ENCODE measurements around the gene UBR2. TPM values are rescaled to one million over a fixed set of nuclear protein-coding genes. Genes with fewer than 3 reads are reported as not detected.
"Not testable (repeated sequence)": the region's sequence is repeated elsewhere in the genome, so short reads cannot be mapped to it uniquely, and the experiment has no call there.

The UBR2 gene
- polyA plus RNA-seq, 4 donors: 20.7 to 31.7 (median 28.8) TPM

- no peak for DNase-seq (ENCODE audit: low read depth in 4 of 4, low spot score in 3 of 4)
These were observed 51.7 kb downstream of the UBR2 start for GRCh38 chr6:42615518-42615917.

DNA sequence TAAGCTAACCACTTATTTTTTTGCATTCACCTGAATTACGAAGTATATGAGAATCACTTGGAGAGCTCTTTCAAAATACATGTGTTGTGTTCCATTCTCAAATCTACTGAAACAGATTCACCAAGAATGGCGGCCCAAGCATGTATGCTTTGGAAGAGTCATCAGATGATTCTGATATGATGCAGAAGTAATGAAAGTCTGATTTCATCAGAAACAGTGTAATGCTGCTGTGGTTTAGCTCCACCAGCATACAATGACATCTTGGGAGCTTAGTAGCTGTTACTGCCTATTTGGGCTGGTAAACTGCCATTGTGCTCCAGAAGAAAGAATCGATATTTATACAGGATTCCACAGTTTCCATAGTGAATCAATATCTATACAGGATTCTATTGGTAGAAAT is 52.9 kb downstream of the UBR2 start:
- no peak for DNase-seq (ENCODE audit: low read depth in 4 of 4, low spot score in 3 of 4)

GRCh38 chr6:42618105-42618504 is 54.3 kb downstream of the UBR2 start:
- DNase-seq (ENCODE audit: low read depth in 4 of 4, low spot score in 3 of 4): no peak

DNA sequence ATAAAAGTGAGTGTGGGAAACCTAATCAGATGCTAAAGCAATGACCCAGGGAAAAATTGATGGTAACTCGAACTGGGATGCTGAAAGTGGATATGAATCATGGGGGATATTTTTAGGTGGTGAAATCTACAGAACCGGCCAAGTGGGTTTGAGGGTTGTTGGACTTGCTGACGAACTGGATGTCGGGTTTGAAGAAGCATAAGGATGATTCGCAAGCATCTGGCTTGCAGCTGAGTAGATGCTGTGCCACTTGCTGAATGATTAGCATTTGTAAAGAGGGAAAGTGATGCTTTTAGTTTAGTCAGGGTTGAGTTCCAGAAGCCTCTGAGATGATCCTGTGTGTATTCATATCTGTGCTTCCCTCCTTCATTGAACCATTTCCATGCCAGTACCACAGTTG is 54.9 kb downstream of the UBR2 start:
- no peak for DNase-seq (ENCODE audit: low read depth in 4 of 4, low spot score in 3 of 4)

GRCh38 chr6:42619963-42620362 is 56.1 kb downstream of the UBR2 start:
- no peak for DNase-seq (ENCODE audit: low read depth in 4 of 4, low spot score in 3 of 4)

GRCh38 chr6:42624601-42625000 is 60.8 kb downstream of the UBR2 start:
- no peak for DNase-seq (ENCODE audit: low read depth in 4 of 4, low spot score in 3 of 4)

DNA sequence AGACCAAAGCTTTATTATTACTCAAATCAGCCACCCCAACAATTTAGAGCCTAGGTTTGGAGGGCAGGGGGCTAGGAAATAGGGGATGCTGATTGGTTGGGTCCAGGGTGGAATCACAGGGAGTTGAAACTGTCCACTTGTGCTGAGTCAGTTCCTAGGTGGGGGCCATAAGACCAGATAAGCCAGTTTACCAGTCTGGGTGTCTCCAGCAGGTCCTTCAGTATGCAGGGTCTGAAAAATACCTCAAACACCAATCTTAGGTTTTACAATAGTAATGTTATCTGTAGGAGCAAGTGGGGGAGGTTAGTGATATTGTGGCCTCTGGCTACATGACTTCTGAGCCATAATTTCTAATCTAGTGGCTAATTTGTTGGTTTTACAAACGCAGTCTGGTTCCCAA is 63.2 kb downstream of the UBR2 start:
- no peak for DNase-seq (ENCODE audit: low read depth in 4 of 4, low spot score in 3 of 4)

DNA sequence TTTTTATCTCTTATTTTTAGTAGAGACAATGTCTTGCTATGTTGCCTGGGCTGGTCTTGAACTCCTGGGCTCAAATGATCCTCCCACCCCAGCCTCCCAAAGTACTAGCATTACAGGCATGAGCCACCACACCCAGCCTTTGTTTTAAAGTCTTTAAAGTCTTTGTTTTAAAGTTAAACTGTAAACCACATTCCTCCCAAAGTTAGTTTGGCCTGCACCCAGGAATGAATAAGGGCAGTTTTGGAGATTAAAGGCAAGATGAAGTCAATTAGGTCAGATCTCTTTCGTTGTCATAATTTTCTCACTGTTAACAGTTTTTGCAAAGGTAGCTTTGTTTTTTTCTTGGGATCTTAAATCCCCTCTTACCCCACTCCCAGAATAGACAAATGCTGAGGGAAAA is 63.8 kb downstream of the UBR2 start:
- DNase-seq (ENCODE audit: low read depth in 4 of 4, low spot score in 3 of 4): no peak

- DNase-seq (ENCODE audit: low read depth in 4 of 4, low spot score in 3 of 4): no peak
These were observed 64.8 kb downstream of the UBR2 start for GRCh38 chr6:42628604-42629003.

DNA sequence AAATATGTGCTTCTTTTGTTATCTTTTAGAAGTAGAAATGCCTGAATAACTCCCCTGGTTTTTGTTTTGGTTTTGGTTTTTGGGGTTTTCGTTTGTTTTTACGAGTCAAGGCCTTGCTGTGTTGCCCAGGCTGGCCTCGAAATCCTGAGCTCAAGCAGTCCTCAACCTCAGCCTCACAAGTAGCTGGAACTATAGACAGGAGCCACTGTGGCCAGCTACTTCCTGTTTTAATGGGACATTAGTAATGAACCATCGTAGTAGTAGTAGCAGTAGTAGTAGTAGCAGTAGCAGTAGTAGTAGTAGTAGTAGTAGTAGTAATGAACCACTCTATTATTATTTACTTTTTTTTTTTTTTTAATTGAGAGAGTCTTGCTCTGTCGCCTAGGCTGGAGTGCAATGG is 66.0 kb downstream of the UBR2 start:
- DNase-seq (ENCODE audit: low read depth in 4 of 4, low spot score in 3 of 4): no peak

DNA sequence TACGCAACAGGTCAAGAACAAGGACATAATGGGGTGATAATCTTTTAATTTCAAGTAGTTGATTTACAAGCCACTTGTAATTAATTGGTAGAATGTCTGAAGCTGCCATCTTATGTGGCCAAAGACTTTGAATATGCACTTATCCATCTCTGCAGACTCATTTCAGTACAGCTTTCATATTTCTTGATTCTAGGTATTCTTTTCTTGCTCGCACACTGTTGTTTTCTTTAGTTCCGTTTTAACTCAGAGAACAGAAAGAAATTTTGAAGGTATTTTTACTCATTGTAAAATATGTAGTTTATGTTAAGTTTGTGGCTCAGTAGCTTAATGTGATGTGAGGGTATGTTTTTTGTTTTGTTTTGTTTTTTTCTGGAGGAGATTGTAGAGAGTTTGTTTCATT is 73.9 kb downstream of the UBR2 start:
- DNase-seq (ENCODE audit: low read depth in 4 of 4, low spot score in 3 of 4): no peak

- DNase-seq (ENCODE audit: low read depth in 4 of 4, low spot score in 3 of 4): no peak
These were observed 79.0 kb downstream of the UBR2 start for GRCh38 chr6:42642794-42643193.

GRCh38 chr6:42644211-42644610 is 80.4 kb downstream of the UBR2 start:
- no peak for DNase-seq (ENCODE audit: low read depth in 4 of 4, low spot score in 3 of 4)

DNA sequence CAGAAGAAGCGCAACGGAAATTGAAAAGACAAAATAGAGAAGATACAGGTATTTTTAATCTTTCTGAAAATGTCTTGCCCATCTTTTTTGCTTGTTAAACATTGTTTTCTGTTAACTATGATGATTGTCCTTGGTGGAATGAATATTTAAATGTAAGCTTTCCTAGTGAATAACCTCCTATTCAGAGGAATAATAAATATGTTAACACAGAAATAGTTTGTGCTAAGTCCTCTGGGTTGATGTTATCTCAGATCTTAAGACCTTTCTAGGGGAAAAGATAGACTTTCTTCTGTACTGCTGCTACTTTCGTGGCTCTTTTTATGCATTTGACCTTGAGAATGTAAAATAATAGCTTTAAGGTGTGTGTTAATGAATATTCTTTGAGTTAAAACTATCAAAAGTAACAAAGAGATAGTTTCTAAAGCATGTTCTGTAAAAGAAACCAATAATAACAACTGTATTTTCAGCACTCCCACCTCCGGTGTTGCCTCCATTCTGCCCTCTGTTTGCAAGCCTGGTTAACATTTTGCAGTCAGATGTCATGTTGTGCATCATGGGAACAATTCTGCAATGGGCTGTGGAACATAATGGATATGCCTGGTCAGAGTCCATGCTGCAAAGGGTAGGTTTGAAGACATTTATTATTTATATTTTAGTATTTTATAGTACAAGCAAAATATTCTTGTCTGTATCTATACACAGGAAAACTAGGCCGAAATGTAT is 88.4 kb downstream of the UBR2 start:
- DNase-seq (ENCODE audit: low read depth in 4 of 4, low spot score in 3 of 4): no peak

GRCh38 chr6:42653851-42654250 is 90.0 kb downstream of the UBR2 start:
- DNase-seq (ENCODE audit: low read depth in 4 of 4, low spot score in 3 of 4): no peak

DNA sequence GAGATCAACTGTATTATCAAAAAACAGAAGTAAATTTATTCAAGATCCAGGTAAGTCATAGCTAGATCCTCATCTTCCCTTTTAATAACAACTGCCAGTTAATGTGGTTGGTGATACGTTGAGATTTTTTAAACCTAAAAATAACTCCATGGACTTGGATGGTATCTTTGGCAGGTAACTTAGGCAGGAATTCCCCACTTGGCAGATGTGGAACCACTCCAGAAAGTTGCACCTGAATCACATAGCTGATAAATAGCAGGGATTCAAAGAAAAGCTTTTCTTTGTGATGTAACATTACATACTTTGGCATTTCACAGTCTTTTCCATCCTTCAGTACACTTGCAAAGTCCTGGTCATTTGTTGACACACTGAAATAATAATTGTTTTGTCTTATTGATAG is 96.0 kb downstream of the UBR2 start:
- no peak for DNase-seq (ENCODE audit: low read depth in 4 of 4, low spot score in 3 of 4)

DNA sequence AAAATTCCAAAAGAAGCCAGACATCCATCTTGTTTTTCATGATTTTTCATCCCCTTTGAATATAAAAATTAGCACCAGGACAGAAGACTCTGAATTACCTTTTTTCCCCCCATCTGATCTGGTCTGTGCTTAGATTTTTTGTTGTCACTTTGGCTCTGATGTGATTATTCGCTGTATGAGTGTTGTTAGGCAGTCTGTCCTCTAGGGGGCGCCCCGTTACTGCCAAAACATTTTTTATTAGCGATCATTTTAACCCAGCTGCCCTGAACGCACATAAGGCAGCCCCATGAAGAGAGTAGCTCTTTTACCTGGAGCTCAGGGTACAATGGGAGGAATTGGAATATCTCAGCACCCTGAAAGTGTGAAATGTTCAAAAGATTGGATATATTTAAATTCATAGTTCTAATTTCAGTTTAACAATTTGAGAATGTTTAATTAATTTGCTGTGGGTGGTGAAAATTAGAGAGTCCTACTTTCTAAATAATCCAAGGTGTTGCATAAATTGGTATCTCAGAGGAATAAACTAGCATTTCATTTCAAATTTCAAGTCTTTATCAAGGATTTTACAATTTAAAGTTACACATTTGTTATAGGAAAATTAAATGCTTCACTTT is 97.8 kb downstream of the UBR2 start:
- peak; percentile 36 to 60 (median 45) for DNase-seq (ENCODE audit: low read depth in 4 of 4, low spot score in 3 of 4)

DNA sequence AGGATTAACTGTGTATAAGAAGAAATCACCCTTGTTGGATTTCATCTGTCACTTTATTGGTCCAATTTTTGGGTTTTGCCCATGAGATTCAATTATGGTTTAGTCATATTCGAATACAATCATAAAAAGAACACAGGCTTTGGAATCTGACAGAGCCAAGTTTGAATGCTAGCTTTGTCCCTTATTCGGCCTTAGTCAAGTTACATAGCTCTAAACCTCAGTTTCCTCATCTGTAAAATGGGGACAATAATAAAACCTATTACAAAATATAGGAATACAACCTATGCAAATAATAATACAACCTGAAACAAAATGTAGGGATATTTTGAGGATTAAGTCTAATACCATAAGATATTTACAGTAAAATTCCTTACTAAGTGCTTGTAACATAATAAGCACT is 100.9 kb downstream of the UBR2 start:
- DNase-seq (ENCODE audit: low read depth in 4 of 4, low spot score in 3 of 4): no peak

DNA sequence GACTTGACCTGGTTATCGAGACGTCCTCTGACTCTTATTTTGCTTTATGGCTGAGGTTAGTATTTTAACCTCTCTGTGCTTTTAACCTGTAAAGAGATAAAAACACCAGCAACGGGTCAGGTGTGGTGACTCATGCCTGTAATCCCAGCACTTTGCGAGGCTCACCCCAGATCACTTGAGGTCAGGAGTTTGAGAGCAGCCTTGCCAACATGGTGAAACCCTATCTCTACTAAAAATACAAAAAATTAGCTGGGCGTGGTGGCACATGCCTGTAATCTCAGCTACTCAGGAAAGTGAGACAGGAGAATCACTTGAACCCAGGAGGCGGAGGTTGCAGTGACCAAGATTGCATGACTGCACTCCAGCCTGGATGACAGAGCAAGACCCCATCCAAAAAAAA is 110.5 kb downstream of the UBR2 start:
- not testable (repeated sequence) for DNase-seq (ENCODE audit: low read depth in 4 of 4, low spot score in 3 of 4)

DNA sequence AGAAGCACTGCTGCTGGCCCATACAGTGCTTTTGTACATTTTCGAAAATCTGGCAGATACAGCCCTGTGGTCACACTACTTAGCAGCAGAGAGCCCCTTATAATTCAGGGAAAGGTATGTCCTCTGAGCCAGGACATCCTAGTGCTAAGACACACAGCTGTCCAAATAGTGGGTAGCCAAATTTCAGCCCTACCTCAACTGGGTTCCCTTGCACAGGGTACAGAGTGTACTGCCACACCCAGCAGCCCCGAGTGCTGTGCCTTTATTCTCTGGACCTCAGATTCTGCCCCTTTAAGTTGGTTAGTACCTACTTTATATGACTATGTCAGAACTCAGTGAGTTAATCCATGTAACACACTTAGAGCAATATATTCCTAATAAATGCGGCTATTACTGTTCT is 111.0 kb downstream of the UBR2 start:
- DNase-seq (ENCODE audit: low read depth in 4 of 4, low spot score in 3 of 4): no peak

DNA sequence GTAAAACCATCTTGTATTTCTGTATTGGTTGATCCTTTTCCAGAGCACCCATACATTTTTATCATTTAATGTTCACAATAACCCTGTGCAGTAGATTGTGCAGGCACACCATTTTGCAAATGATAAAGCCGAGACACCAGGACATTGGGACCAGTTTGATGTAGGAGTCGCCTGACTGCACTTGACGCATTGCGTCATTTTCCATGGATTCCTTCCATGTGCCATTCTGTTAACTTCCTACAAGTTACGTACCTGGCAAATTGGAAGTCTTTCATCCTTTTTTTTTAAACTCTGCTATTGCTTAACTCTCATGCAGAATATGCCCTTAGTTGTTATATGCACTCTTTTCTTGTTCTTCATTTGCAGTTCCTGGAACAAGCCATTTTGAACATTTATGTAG is 115.5 kb downstream of the UBR2 start:
- DNase-seq (ENCODE audit: low read depth in 4 of 4, low spot score in 3 of 4): no peak

DNA sequence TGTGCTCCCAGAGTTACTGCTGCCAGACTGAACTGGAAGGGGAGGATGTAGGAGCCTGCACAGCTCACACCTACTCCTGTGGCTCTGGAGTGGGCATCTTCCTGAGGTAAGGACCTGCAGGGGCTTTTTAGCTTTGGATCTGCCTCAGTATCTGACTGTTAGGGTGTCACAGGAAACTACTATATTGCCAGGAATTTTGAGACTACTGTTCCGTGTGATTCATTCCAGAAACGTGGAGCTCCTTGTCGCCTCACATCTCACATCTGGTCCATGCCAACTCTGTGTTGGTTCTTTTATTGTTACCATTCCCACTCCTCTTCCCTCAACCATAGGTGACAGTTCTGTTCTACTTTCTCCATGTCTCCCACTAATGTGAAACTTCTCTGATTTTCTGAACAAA is 124.5 kb downstream of the UBR2 start:
- DNase-seq (ENCODE audit: low read depth in 4 of 4, low spot score in 3 of 4): no peak

- DNase-seq (ENCODE audit: low read depth in 4 of 4, low spot score in 3 of 4): no peak
These were observed 125.5 kb downstream of the UBR2 start for GRCh38 chr6:42689371-42689770.
